Iris pigment epithelial cell (primary cell): ENCODE results near the gene MICB.
"Not testable (repeated sequence)": the region's sequence is repeated elsewhere in the genome, so short reads cannot be mapped to it uniquely, and the experiment has no call there.

Experiments
- DNase-seq: peaks from one replicate; pipeline ENCODE4 v3.0.0-alpha.2; 2011; ENCODE audit warnings: low read depth

The MICB gene

DNA sequence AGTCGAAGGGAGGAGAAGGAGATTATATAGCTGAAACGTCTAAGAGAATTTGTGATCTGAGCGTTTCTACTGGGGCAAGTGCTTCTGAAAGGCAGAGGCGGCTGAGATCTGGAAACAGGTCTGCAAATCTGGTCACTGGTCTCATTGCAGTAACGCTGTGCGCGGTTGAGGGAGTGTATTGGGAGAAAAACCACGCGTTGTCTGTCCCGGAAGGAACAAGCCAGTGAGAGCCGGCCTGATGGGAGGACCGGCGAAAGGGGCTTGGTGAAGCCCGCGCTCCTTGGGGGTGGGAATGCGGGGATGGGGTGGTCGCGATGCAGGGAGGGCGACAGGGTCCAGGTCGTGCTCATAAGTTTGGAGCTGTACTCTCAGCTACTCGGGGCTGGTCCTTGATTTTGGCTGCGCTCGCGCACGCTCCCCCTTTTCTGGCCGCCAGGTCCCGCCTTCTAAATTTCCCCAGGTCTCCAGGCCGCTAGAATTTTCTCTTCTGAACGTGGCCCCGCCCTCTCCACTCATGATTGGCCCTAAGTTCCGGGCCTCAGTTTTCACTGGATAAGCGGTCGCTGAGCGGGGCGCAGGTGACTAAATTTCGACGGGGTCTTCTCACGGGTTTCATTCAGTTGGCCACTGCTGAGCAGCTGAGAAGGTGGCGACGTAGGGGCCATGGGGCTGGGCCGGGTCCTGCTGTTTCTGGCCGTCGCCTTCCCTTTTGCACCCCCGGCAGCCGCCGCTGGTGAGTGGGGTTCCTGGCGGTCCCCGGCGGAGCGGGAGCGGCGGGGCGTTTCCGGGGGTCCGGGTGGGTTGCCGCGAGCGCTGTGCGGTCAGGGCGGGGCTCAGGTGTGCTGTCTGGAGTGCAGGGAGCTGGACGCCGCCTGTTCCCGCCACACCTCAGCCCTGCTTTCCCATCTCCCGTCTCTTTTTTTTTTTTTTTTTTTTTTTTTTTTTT, at the start of gene MICB:
MICB (plus strand) TSS at position 615 of the 946 bp plus-strand sequence; CDS start at position 664, 49 bp downstream.
- DNase-seq: peak; percentile 91

DNA sequence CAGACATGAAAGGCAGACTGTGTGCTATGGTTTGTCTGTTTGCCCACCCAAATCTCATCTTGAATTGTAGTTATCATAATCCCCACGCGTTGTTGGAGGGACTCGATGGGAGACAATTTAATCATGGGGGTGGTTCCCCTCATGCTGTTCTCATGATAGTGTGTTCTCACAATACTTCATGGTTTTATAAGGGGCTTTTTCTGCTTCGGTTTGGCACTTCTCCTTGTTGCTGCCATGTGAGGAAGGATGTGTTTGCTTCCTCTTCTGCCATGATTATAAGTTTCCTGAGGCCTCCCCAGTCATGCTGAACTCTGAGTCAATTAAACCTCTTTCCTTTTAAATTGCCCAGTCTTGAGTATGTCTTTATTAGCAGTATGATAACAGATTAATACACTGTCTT, 47.2 kb upstream of the MICB start:
- no peak for DNase-seq

DNA sequence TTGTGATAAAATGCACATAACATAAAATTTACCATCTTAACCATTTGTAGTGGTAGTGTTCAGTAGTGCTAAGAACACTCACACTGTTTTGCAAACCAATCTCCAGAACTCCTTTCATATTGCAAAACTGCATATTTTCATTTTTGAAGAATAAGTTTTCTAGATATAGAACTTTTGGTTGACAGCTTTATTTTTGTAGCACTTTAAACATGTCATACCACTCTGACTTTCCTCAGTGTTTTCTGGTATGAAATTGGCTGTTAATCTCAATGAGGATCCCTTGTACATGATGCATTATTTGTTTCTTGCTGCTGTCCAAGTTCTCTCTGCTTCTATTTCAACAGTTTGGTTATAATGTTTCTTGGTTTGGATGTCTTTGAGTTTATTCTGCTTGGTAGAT, 45.1 kb upstream of the MICB start:
- no peak for DNase-seq

DNA sequence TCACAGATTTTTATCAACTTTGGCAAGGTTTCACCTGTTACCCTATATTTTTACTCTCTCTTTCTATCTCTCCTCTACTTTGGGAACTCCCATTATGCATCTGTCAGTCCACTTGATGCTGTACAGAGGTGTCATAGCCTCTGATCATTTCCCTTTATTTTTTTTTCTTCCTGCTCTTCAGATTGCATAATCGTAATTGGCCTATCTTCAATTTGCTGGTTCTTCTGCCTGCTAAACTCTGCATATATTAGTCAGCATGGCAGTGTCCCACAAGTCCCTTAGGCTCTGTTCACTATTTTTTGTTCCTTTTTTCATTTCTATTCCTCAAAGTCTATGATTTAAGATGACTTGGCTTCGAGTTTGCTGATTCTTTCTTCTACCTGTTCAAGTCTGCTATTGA, 44.7 kb upstream of the MICB start:
- DNase-seq: peak; percentile 49

DNA sequence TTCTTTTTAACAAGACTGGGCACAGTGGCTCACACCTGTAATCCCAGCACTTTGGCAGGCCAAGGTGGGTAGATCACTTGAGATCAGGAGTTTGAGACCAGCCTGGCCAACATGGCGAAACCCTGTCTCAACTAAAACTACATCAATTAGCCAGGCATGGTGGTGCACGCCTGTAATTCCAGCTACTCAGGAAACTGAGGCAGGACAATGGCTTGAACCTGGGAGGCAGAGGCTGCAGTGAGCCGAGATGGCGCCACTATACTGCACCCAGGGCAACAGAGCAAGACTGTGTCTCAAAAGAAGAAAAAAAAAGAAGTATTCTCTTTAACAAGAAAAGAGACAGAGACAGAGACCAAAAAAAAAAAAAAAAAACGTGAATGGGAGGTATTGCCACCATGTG, 38.1 kb upstream of the MICB start:
- not testable (repeated sequence) for DNase-seq

DNA sequence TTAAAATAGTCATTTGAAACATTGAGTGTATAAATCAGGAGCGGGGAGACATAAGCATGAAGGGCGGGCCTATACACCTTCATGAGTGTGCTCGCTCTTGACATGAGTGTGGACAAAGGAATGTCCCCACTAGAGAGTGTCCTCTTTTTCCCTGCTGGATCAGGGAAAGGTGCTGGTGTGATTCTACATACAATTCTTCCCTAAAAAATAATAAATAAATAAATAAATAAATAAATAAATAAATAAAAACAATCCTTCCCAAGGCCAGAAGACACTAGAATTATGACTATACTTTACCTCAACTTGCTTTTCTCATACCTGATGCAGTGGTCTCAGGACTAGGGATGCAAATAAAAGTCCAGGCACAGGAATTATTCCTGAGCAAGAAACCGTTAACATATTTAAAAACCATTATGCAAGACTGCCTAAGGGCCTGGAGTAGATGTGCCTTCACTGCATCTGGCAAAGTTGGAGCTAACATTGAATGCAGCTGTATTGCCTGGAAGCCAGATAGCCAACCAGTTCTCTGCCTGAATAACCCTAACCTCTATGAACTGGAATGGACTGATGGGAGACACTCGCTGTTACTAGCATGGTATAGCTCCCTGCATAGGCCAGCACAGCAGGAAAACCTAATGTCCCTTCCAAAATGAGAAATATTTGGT, 37.5 kb upstream of the MICB start:
- no peak for DNase-seq

DNA sequence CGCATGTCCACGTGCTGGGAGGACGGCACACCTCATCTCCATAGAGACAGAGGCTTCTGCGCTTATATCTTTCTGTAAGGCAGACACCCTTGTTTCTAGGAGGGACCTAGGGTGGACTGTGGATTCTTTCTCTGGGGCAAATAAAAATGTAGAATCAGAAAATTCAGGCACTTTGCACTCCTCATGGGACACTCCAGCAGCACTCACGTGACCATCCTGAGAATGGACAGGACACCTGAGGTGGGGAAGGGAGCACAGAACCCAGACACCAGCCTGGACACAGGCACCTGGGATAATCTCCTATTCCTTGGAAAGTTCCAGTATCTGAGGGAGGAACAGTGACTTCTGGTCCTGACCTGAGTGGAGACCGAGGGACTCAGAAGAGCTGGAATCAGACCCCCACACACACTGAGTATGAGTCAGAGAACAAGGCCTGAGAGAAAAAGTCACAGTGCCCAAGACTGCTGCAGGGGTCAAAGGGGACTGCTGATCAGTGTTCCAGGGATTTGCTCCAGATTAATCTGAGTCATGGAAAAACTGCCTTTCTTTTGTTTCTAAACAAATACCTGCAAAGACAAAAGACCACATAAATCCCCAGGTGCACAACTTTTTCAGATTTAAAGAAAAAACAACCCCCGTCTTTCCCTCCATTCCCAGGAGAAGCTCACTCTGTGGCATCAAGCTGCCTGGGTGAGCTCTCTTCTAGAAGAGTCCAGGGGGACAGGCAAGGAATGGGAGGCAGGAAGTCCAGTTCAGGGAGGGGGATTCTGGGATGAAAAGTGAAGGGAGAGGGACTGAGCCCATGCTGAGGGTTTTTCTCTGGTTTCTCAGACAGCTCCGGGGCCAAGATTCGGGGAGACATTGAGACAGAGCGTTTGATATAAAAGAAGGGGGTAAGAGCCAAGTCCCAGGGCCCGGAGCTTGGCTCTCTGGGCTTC, 35.6 kb upstream of the MICB start:
- DNase-seq: peak; percentile 31

DNA sequence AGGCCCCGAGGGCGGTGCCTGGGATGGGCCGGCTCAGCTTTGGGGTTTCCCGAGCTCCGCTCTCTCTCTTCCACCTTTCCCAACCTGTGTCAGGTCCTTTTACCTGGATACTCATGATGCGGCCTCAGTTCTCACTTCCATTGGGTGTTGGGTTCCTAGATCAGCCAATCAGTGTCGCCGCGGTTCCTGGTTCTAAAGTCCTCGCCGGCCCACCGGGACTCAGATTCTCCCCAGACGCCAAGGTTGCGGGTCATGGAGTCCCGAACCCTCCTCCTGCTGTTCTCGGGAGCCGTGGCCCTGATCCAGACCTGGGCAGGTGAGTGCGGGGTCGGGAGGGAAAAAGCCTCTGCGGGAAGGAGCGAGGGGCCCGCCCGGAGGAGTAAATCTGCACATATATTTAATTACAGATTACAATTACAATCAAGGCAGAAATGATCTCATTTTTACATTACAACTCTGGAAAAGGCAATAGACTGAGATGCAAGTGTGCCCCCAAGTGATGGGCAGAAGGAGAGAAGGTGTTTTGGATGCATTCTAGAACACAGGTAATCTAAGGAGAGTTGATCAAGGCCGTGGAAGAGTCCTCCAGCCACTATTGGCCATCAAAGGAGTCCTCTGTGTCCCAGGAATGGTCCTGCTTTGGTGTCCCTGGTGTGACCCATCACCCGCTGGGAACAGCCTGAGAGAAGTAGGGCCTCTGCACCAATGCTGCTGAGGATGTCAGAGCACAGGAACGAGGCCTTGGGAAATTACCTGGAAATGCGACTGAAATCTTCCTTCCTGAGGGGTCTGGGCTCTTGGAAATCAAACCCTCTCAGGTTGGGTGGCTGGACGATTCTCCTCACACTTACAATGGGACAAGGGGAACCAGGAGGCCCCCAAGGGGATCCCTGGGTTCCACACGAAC, 34.7 kb upstream of the MICB start:
- DNase-seq: peak; percentile 84

DNA sequence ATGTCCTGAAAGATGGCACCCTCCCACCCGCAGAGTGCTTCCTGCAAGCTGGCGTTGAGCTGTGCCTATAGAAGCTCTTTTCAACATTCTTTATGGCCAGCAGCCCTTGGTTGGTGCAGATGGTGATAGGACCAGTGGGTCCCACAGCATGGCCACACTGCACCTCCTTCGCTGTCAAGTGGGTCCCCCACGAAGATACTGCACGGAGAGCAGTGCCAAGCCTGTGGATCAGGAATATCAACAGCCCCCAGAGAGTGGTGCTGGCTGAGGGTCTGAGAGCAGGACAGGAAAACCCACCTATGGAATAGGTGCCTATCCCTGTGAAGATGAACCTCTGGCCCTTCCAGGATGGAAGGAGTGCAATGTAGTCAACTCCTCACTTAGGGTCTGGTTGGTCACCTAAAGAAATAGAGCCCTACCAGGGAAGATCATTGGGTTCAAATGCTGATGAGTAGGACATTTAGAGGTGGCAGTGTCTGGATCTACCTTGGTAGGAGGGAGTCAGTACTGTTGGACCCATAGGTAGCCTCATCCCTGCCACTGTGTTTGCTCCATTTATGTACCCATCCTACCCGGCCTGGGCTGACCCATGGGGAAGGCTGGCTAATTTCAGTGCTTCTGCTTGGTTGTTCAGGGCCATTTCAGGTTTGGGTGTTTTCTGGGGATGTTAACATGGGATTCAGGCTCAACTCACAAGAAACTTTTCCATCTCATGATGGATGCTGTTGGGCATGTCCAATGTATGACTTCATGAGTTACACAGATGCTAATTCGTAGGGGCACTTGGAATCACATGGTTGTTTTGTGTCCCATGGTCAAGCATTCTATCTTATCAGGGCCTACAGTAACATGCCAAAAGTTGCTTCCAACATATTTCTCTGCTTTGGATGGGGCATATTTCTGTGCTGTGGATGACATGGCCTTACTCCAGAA, 33.4 kb upstream of the MICB start:
- DNase-seq: no peak

DNA sequence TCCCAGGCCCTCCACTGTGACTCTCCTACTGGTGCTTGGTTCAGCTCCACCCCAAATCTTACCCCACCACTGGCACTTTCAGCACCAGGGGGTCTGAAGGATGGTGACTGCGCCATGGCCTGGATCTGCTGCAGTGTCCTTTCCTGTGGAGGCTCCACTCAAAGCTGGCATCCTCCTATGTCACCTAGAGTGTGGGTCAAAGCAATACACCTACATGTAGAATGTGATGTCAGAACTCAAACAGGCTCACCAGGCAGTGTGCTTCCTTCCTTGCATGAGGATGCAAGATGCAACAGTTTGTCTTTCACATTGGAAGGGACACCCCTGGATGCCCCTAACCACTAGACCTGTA, 32.8 kb upstream of the MICB start:
- no peak for DNase-seq

DNA sequence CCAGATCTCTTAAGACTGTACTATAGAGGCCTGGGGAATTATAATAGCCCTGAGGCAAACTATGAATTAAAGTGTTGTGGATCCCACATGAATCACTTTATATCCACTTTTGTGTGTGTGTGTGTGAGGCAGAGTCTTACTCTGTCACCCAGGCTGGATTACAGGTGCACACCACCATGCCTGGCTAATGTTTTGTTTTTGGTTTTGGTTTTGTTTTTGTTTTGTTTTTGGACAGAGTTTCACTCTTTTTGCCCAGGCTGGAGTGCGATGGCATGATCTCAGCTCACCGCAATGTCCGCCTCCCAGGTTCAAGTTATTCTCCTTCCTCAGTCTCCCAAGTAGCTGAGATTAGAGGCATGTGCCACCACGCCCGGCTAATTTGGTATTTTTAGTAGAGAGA, 32.2 kb upstream of the MICB start:
- no peak for DNase-seq

DNA sequence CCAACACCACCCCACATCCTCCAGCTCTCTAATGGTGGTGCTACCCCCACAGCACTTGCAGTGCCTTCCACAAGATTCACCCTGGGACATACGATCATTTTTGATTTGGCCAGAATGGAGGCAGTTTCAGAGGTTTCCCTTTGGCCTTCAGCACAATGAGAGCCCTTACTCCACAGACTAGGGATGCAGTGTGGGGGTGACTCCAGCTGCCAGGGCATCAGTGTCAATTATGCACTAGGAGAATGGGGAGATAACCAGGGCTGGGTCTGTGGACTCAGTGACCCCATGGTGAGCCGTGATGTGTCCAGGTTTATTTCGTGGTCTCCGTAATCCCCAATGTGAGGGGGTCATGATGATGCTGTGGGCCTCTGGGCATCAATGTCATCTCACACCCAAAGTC, 31.5 kb upstream of the MICB start:
- no peak for DNase-seq

DNA sequence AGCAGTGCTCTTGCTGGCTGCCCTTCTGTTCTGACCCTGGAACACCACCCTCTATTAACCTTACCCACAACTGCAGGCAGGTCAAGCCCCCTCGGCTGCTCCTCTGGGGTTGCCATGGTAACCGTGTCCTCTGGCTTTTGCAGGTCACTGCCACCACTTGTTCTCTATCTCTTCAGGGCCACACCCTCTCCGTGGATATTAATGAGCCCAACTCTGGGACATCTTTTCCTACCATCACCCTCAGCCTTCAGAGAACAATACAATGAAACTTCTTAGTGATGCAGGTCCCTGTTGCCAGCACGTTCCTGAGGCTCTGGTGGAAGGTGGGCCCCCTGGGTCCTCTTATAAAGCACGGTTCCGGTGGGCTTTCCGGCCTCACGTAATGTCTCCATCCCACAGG, 30.8 kb upstream of the MICB start:
- no peak for DNase-seq

DNA sequence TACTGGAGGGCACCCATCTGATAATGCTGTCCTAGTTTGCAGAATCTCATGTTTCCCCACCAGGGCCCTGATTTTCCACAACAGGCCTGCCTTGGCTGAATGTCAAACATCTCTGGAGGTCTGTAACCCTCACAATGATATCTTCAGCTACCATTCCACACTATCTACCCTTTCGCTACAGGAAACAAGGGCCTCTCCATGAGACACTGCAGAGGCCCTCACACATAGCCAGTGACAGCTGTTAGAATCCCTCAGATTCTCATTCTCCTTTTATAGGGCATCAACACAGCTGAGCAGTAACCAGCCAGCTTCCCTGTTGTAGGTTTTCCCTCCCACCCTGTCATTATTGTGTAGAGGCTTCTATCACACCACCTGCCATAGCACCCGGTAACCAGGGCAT, 29.6 kb upstream of the MICB start:
- no peak for DNase-seq

DNA sequence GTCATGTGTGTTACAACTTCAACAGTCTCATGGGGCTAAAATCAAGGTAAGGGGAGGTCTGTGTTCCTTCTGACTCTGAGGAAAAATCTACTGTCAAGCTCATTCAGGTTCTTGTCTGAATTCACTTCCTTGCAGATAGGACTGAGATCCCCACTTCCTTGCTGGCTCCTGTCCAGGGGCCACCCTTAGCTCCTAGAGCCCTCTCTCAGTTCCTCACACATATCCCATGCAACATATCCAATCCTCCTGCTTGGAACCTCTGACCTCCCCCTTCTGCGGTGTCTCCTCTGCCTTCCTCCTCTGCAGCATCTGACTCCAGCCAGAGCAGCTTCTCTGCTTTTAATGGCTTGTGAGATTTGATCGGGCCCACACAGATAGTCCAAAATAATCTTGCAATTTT, 27.1 kb upstream of the MICB start:
- DNase-seq: no peak

DNA sequence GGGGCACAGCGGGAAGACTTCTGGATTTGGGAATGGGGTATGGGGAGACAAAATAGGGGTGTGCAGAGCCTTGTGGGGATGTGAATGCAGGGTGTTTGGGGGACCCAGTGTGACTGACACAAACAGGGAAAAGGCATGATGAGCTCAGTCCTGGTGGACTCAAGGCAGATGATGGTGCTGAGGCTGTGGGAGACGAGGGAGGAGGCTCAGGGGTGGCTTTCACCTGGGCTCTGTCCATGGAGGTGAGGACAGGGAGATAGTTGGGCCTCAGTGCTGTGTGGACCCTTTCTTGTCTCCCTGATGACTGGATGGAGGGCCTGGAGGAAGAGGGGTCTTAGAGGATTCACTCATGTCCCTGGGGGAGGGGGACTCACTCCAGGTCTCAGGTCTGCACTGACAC, 26.2 kb upstream of the MICB start:
- DNase-seq: no peak

DNA sequence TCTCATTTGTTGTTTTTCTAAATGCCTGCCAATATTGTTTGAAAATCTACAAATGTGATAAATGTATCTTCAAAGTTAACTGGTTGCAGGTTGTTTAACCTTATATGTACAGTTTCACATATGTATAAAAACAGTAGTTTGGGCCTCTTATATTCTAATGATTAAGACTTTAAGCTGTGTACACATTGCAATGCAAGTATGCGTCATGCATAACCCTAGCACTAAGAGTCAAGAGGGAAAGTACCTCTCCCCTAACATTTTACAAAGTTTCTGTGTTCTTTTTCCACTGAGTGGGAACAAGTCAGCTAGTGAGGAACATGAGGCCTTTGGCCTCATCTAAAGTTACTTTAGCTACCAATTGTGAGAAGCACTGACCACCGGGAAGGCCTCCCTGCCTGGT, 25.7 kb upstream of the MICB start:
- no peak for DNase-seq

DNA sequence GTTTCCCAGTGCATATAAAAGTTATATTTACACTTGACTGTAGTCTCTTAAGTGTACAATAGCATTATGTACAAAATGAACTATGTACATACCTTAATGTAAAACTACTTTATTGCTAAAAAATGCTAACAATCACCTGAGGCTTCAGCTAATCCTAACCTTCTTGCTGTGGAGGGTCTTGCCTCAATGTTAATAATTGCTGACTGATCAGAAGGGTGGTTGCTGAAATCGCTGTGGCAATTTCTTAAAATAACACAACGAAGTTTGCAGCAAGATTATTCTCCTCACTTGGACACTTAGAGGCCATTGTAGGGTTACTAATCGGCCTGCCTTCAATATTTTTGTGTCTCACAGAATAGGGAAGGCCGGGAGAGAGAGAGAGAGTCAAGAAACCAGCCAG, 24.7 kb upstream of the MICB start:
- DNase-seq: no peak

DNA sequence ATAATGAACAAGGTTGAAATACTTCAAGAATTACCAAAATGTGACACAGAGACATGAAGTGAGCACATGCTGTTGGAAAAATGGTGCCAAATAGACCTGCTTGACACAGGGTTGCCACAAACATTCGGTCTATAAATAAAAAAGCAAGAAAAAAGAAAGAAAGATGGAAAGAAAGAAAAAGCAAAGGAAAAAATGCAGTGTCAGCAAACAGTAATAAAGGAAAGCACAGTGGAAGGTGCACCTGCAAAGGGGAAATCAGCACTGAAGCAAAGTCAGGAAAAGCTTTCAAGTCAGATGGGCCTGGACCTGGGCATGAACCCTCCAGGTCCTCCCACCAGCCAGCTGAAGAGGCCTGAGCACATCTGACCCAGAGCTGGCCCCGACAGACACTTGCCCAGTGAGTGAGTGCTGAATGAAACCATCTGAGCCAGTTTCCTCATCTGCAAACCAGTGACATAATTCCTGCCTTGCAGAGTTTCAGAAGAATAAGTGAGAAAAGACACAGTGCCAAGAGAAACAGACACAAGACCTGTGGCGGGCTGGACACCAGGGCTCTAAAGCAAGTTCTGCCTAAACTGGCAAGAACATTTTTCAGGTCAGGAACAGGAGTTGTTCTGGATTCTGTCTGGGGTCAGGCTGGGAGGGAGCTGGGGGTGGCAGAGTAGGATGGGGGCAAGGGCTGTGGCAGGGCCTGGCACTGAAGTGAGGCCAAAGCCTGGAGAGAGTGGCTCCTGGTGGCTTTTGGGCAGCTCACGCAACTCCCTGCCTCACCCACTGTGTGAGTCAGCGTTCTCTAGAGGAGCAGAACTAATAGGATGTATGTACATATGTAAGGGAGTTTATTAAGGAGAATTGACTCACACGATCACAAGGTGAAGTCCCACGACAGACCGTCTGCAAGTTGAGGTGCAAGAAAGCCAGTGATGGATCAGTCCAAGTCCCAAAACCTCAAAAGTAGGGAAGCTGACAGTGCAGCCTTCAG, 23.9 kb upstream of the MICB start:
- peak; percentile 62 for DNase-seq
